Activated CD8-positive, alpha-beta T cell treated with anti-CD3 and anti-CD28 coated beads, Interleukin-2, amount 10 ng/mL, durations not matched to agents 7 days and 5 days (primary cell): ENCODE measurements around the gene CHCHD3. TPM values are rescaled to one million over a fixed set of nuclear protein-coding genes. Genes with fewer than 3 reads are reported as not detected.
A peak's percentile ranks its signal among the peaks of the same experiment; 100 is the strongest.

Experiments
- ATAC-seq: fragments of 150-1000 bp; cut with Tn5 transposase; one replicate; pipeline ENCODE4 v1.10.0; 2021; ENCODE audit warnings: moderate library complexity
- CTCF ChIA-PET: fragments of 350-600 bp; sonication (Branson Sonifier 250); formaldehyde crosslinking; loops from one replicate; lab custom pipeline; 2021; ENCODE audit warnings: antibody characterized with exemption; lab: Charles Lee
- POLR2A ChIA-PET: fragments of 350-600 bp; sonication (Branson Sonifier 250); formaldehyde crosslinking; loops from one replicate; lab custom pipeline; 2021; ENCODE audit warnings: antibody characterized with exemption; lab: Charles Lee
- DNase-seq: peaks from one replicate; pipeline ENCODE4 v3.0.0-alpha.2; 2020
- H3K27ac Mint-ChIP-seq: one replicate; pipeline ENCODE4 v1.8.0; 2021; ENCODE audit warnings: mild to moderate bottlenecking, mixed read lengths
- H3K27me3 Mint-ChIP-seq: one replicate; pipeline ENCODE4 v1.8.0; 2021; ENCODE audit warnings: low read depth, mixed read lengths
- H3K36me3 Mint-ChIP-seq: one replicate; pipeline ENCODE4 v1.8.0; 2021; ENCODE audit warnings: low read depth, mixed read lengths
- H3K4me1 Mint-ChIP-seq: one replicate; pipeline ENCODE4 v1.8.0; 2021; ENCODE audit warnings: low read depth, mixed read lengths
- H3K4me3 Mint-ChIP-seq: one replicate; pipeline ENCODE4 v1.8.0; 2021; ENCODE audit warnings: mild to moderate bottlenecking, mixed read lengths
- H3K9me3 Mint-ChIP-seq: one replicate; pipeline ENCODE4 v1.8.0; 2022; ENCODE audit warnings: mixed read lengths; ENCODE audit not compliant: insufficient read depth
- total RNA-seq, 2 experiments: library from RNA; stranded (reverse); gene quantifications; one replicate each; pipeline ENCODE4 v1.2.3, GENCODE V29; 2021

The CHCHD3 gene
- total RNA-seq, 2 experiments from 2014 or later: 60.1 to 62.5 TPM

GRCh38 chr7:132891554-132891953 is 190.3 kb downstream of the CHCHD3 start:
- DNase-seq (no peak), ATAC-seq (no peak)
- ChIA-PET CTCF (no interaction called here), POLR2A (no interaction called here)
- Mint-ChIP-seq H3K4me1 (no peaks in the 10 kb centered on the region), H3K27ac (no peak overlapping the region), H3K4me3 (no peak overlapping the region), H3K27me3 (no peaks in the 10 kb centered on the region), H3K36me3 (peaks cover 9% of the 10 kb centered on the region), H3K9me3 (peaks cover 5% of the 10 kb centered on the region)

GRCh38 chr7:132882714-132883428 is 199.0 kb downstream of the CHCHD3 start:
- ChIA-PET CTCF (no interaction called here), POLR2A (no interaction called here)
- H3K4me3 Mint-ChIP-seq: peak overlapping the region; percentile 22

GRCh38 chr7:132881317-132881716 is 200.6 kb downstream of the CHCHD3 start:
- POLR2A ChIA-PET: no interaction called here
- H3K27ac Mint-ChIP-seq: no peak overlapping the region

More at GRCh38 chr7:132882714-132883428, 199.0 kb downstream of the CHCHD3 start:
- Mint-ChIP-seq H3K9me3 (no peaks in the 10 kb centered on the region), H3K4me1 (peaks cover 21% of the 10 kb centered on the region), H3K27me3 (no peaks in the 10 kb centered on the region), H3K36me3 (peaks cover 10% of the 10 kb centered on the region), H3K27ac (peak overlapping the region; percentile 60)
- ATAC-seq (peak; percentile 76), DNase-seq (peak; percentile 55)

GRCh38 chr7:132879579-132879978 is 202.3 kb downstream of the CHCHD3 start:
- Mint-ChIP-seq H3K4me3 (no peak overlapping the region), H3K27me3 (no peaks in the 10 kb centered on the region), H3K36me3 (peaks cover 5% of the 10 kb centered on the region), H3K4me1 (peaks cover 21% of the 10 kb centered on the region), H3K9me3 (no peaks in the 10 kb centered on the region), H3K27ac (no peak overlapping the region)
- ATAC-seq (no peak), DNase-seq (no peak)
- ChIA-PET POLR2A (no interaction called here), CTCF (no interaction called here)

More at GRCh38 chr7:132881317-132881716, 200.6 kb downstream of the CHCHD3 start:
- H3K4me1 Mint-ChIP-seq: peaks cover 21% of the 10 kb centered on the region
- DNase-seq: no peak
- no peaks in the 10 kb centered on the region for H3K27me3 Mint-ChIP-seq
- no peaks in the 10 kb centered on the region for H3K9me3 Mint-ChIP-seq
- CTCF ChIA-PET: no interaction called here
- H3K36me3 Mint-ChIP-seq: peaks cover 10% of the 10 kb centered on the region
- ATAC-seq: no peak
- H3K4me3 Mint-ChIP-seq: no peak overlapping the region

GRCh38 chr7:132878204-132878919 is 203.5 kb downstream of the CHCHD3 start:
- Mint-ChIP-seq H3K4me3 (no peak overlapping the region), H3K4me1 (peaks cover 13% of the 10 kb centered on the region), H3K9me3 (no peaks in the 10 kb centered on the region), H3K27me3 (no peaks in the 10 kb centered on the region), H3K36me3 (peaks cover 5% of the 10 kb centered on the region), H3K27ac (no peak overlapping the region)
- ChIA-PET POLR2A (interaction anchor here (0.6 kb wide), 1 partner anchor 72 kb away, joined by 4 read pairs; no protein-coding TSS in a partner anchor), CTCF (no interaction called here)
- DNase-seq (no peak), ATAC-seq (no peak)

GRCh38 chr7:132877573-132877972 is 204.3 kb downstream of the CHCHD3 start:
- no peaks in the 10 kb centered on the region for H3K27me3 Mint-ChIP-seq
- ChIA-PET POLR2A (no interaction called here), CTCF (no interaction called here)
- ATAC-seq (no peak), DNase-seq (no peak)
- H3K36me3 Mint-ChIP-seq: peaks cover 5% of the 10 kb centered on the region
- H3K4me3 Mint-ChIP-seq: no peak overlapping the region
- H3K9me3 Mint-ChIP-seq: no peaks in the 10 kb centered on the region
- no peak overlapping the region for H3K27ac Mint-ChIP-seq
- H3K4me1 Mint-ChIP-seq: peaks cover 5% of the 10 kb centered on the region

GRCh38 chr7:132876576-132876975 is 205.3 kb downstream of the CHCHD3 start:
- no peaks in the 10 kb centered on the region for H3K9me3 Mint-ChIP-seq
- ChIA-PET CTCF (no interaction called here), POLR2A (no interaction called here)
- no peak for DNase-seq
- no peak for ATAC-seq
- H3K4me3 Mint-ChIP-seq: no peak overlapping the region
- peaks cover 3% of the 10 kb centered on the region for H3K36me3 Mint-ChIP-seq
- no peak overlapping the region for H3K27ac Mint-ChIP-seq
- H3K4me1 Mint-ChIP-seq: no peaks in the 10 kb centered on the region
- no peaks in the 10 kb centered on the region for H3K27me3 Mint-ChIP-seq

- ATAC-seq (no peak), DNase-seq (no peak)
- ChIA-PET CTCF (no interaction called here), POLR2A (interaction anchor here (0.5 kb wide), 1 partner anchor 40 kb away, joined by 4 read pairs; no protein-coding TSS in a partner anchor)
- Mint-ChIP-seq H3K9me3 (no peaks in the 10 kb centered on the region), H3K4me1 (peaks cover 9% of the 10 kb centered on the region), H3K27ac (no peak overlapping the region), H3K36me3 (peaks cover 8% of the 10 kb centered on the region), H3K27me3 (no peaks in the 10 kb centered on the region), H3K4me3 (no peak overlapping the region)
Observed at GRCh38 chr7:132872034-132872433, 209.9 kb downstream of the CHCHD3 start.

- H3K4me3 Mint-ChIP-seq: no peak overlapping the region
- no peak for DNase-seq
- H3K4me1 Mint-ChIP-seq: peaks cover 9% of the 10 kb centered on the region
- no peak for ATAC-seq
- H3K9me3 Mint-ChIP-seq: no peaks in the 10 kb centered on the region
- peaks cover 8% of the 10 kb centered on the region for H3K36me3 Mint-ChIP-seq
- no peaks in the 10 kb centered on the region for H3K27me3 Mint-ChIP-seq
- no peak overlapping the region for H3K27ac Mint-ChIP-seq
- POLR2A ChIA-PET: no interaction called here
- CTCF ChIA-PET: no interaction called here
Observed at GRCh38 chr7:132871419-132871818, 210.5 kb downstream of the CHCHD3 start.

- Mint-ChIP-seq H3K27ac (no peak overlapping the region), H3K9me3 (no peaks in the 10 kb centered on the region), H3K27me3 (no peaks in the 10 kb centered on the region), H3K4me1 (peaks cover 9% of the 10 kb centered on the region), H3K36me3 (peaks cover 11% of the 10 kb centered on the region), H3K4me3 (no peak overlapping the region)
- POLR2A ChIA-PET: no interaction called here
- CTCF ChIA-PET: no interaction called here
- ATAC-seq: no peak
- no peak for DNase-seq
Observed at GRCh38 chr7:132869166-132869861, 212.6 kb downstream of the CHCHD3 start.

GRCh38 chr7:132866551-132866950 is 215.3 kb downstream of the CHCHD3 start:
- ATAC-seq: no peak
- H3K36me3 Mint-ChIP-seq: peaks cover 11% of the 10 kb centered on the region
- POLR2A ChIA-PET: no interaction called here
- H3K4me3 Mint-ChIP-seq: no peak overlapping the region
- CTCF ChIA-PET: interaction anchor here (0.7 kb wide), 1 partner anchor 37 kb away, joined by 3 read pairs; no protein-coding TSS in a partner anchor
- H3K27me3 Mint-ChIP-seq: no peaks in the 10 kb centered on the region
- no peaks in the 10 kb centered on the region for H3K9me3 Mint-ChIP-seq
- no peak for DNase-seq
- H3K27ac Mint-ChIP-seq: no peak overlapping the region
- peaks cover 13% of the 10 kb centered on the region for H3K4me1 Mint-ChIP-seq

GRCh38 chr7:132866144-132866531 is 215.8 kb downstream of the CHCHD3 start:
- H3K4me1 Mint-ChIP-seq: peaks cover 13% of the 10 kb centered on the region
- H3K27me3 Mint-ChIP-seq: no peaks in the 10 kb centered on the region
- ATAC-seq (no peak), DNase-seq (no peak)
- H3K9me3 Mint-ChIP-seq: no peaks in the 10 kb centered on the region
- CTCF ChIA-PET: interaction anchor here (0.7 kb wide), 1 partner anchor 37 kb away, joined by 3 read pairs; no protein-coding TSS in a partner anchor
- no peak overlapping the region for H3K4me3 Mint-ChIP-seq
- no peak overlapping the region for H3K27ac Mint-ChIP-seq
- POLR2A ChIA-PET: no interaction called here
- H3K36me3 Mint-ChIP-seq: peaks cover 11% of the 10 kb centered on the region
